Tibial nerve (tissue), 3 donors: ENCODE data around the gene LIPG.

Source experiments
- CTCF ChIP-seq, 5 experiments: fragments of 200-600 bp in 3 of 5; fragments of 450-650 bp in 2 of 5; sonication (generic) in 3 of 5; IDR thresholded peaks; one replicate each; pipeline ENCODE4 v1.5.1; 2016 to 2019; ENCODE audit warnings: antibody characterized with exemption in 5 of 5, mild to moderate bottlenecking in 3 of 5, moderate library complexity in 2 of 5
- POLR2A ChIP-seq, 2 donors: fragments of 450-650 bp; IDR thresholded peaks; one replicate each; pipeline ENCODE4 v1.6.1; 2017; ENCODE audit warnings: antibody characterized with exemption in 2 of 2, mild to moderate bottlenecking in 2 of 2, moderate library complexity in 2 of 2

DNA sequence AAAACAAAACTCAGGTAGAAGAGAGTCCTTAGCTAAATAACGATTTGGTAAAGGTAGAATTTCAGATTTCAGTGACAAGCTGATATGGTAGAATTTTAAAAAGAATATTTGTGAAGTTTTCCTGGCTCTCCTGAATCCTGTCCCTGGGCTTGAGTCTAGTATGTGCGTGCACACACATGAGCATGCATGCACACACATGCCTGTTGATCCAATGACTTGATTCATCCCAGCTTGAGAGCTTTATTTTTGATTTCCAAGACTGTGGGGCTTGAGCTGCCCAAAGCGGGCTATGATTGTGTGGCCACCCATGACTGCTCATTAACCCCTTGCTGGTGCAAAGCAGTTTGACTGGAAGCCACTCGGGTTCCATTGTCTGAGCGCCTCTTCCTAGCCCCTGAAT lies 9.0 kb downstream of the LIPG start:
- no peak for TF ChIP-seq POLR2A (IDR thresholded peaks at IDR 0.05)
- TF ChIP-seq CTCF (IDR thresholded peaks at IDR 0.05): no peak
